ENCODE measurements around the gene IAPP.

IAPP gene

DNA sequence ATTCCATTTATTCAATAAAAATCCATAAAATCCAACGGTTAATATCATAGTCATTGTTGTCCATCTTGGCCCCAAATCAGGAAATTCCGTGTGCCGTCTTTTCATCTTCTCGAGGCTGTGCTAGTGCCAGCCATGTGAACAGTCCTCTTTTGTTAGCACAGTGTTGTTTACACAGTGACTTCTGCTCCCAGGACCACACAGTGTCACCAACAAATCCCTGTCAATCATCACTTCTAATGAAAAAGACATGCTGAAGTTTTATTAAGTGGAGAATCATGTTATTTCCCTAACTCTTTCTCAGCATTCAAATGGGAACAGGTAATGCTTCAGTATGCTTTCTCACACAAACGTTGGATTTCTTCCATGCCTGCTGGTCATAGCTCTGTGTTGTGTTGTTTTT, 36.0 kb upstream of the IAPP start:
- Mint-ChIP-seq H3K9me3 (peaks cover 17% of the 10 kb centered on the region), H3K36me3 (ENCODE audit: low read depth) (peaks cover 6% of the 10 kb centered on the region), H3K27ac (no peak overlapping the region), H3K4me3 (no peak overlapping the region), H3K4me1 (peaks cover 5% of the 10 kb centered on the region), H3K27me3 (ENCODE audit: low read depth, poor library complexity) (no peaks in the 10 kb centered on the region)
- DNase-seq, result no peak
- no peak for TF ChIP-seq CTCF (IDR thresholded peaks at IDR 0.05)

DNA sequence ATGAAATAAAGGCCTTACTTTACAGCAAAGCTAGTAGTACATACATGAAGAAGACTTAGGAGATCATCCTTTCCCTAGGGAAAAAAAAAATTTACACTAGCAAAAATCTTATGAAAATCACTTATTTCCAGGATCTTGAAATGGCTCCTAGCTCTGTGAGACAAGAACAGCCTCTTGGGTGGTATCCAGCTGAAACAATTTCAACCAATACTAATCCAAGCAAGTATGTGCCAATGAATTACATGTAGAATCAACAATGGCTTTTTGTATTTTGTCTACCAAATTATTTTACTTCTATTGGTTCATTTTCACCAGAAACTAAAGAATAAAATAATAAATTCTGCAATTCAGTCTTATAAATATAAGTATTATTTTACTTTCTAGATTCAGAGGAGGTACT, 35.2 kb upstream of the IAPP start:
- no peaks in the 10 kb centered on the region for H3K36me3 Mint-ChIP-seq (ENCODE audit: low read depth)
- H3K9me3 Mint-ChIP-seq, result peaks cover 9% of the 10 kb centered on the region
- no peak for DNase-seq
- no peak overlapping the region for H3K4me3 Mint-ChIP-seq
- no peaks in the 10 kb centered on the region for H3K27me3 Mint-ChIP-seq (ENCODE audit: low read depth, poor library complexity)
- no peak for TF ChIP-seq CTCF (IDR thresholded peaks at IDR 0.05)
- H3K27ac Mint-ChIP-seq, result no peak overlapping the region
- H3K4me1 Mint-ChIP-seq, result peaks cover 5% of the 10 kb centered on the region

DNA sequence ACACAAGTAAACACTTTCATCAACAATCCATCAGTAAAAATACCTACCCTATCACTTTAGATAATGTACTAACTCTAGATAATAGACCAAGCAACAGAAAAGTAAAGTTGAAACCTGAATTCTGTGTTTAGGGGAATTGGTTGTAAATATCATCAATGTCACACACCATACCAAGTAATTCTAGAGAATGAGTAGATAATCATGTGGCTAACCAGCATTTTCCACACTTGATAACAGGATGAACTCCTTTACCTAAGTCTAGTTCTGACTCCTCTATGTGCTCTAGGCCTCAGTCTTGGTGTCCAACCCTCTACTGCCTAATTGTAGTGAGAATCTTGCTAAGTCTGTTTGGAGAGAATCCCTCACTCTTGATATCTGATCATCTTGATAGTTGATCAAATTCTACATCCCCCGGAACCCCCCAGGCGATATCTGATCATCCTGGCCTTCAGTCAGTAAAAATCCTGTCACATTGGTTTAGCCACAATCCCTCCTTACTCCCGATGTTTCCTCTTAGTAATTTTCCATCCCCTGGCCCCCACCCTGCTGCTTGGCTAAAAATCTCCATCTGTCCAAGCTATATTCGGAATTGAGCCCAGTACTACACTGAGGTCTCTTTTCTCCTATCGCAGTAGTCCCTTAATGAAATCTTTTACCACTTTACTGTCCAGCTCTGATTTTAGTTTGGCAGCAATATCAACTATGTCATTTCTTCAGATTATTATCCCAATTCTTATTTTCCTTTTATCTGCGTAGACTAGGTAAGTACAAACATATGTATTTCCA, 34.5 kb upstream of the IAPP start:
- H3K4me1 Mint-ChIP-seq, result peaks cover 5% of the 10 kb centered on the region
- no peak overlapping the region for H3K4me3 Mint-ChIP-seq
- H3K9me3 Mint-ChIP-seq, result peaks cover 5% of the 10 kb centered on the region
- TF ChIP-seq CTCF (IDR thresholded peaks at IDR 0.05), result no peak
- no peak overlapping the region for H3K27ac Mint-ChIP-seq
- DNase-seq, result no peak
- no peaks in the 10 kb centered on the region for H3K36me3 Mint-ChIP-seq (ENCODE audit: low read depth)
- no peaks in the 10 kb centered on the region for H3K27me3 Mint-ChIP-seq (ENCODE audit: low read depth, poor library complexity)

- Mint-ChIP-seq H3K4me1 (no peaks in the 10 kb centered on the region), H3K36me3 (ENCODE audit: low read depth) (no peaks in the 10 kb centered on the region), H3K27ac (no peak overlapping the region), H3K9me3 (no peaks in the 10 kb centered on the region), H3K27me3 (ENCODE audit: low read depth, poor library complexity) (no peaks in the 10 kb centered on the region), H3K4me3 (no peak overlapping the region)
- no peak for DNase-seq
- TF ChIP-seq CTCF (IDR thresholded peaks at IDR 0.05), result no peak
Measured at GRCh38 chr12:21339921-21340320, 32.8 kb upstream of the IAPP start.

GRCh38 chr12:21340403-21340802, 32.3 kb upstream of the IAPP start:
- Mint-ChIP-seq H3K36me3 (ENCODE audit: low read depth) (no peaks in the 10 kb centered on the region), H3K27me3 (ENCODE audit: low read depth, poor library complexity) (no peaks in the 10 kb centered on the region), H3K4me3 (no peak overlapping the region), H3K27ac (no peak overlapping the region), H3K4me1 (no peaks in the 10 kb centered on the region), H3K9me3 (no peaks in the 10 kb centered on the region)
- no peak for TF ChIP-seq CTCF (IDR thresholded peaks at IDR 0.05)
- no peak for DNase-seq

DNA sequence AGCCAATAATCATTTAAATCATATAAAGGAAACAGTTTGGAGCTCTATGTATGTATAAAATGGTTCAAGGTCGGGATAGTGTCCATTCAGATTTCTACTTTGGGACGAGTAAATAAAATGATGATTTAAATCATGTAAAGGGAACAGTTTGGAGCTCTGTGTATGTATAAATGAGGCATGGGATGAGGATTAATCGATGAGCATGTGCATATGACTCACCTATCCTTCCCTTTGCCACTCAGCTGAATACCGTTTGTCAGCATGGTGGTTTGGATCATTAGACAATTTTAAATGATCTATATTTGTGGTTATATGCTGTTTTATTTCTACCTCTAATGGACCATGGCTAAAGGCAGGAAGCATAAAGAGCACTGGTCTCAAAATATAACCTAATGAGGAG, 30.9 kb upstream of the IAPP start:
- no peak for DNase-seq
- Mint-ChIP-seq H3K27me3 (ENCODE audit: low read depth, poor library complexity) (no peaks in the 10 kb centered on the region), H3K9me3 (no peaks in the 10 kb centered on the region), H3K4me1 (no peaks in the 10 kb centered on the region), H3K36me3 (ENCODE audit: low read depth) (no peaks in the 10 kb centered on the region), H3K4me3 (no peak overlapping the region), H3K27ac (no peak overlapping the region)
- TF ChIP-seq CTCF (IDR thresholded peaks at IDR 0.05), result no peak
